Measurements from ENCODE around the gene PTMA. TPM values are rescaled to one million over a fixed set of nuclear protein-coding genes. Genes with fewer than 3 reads are reported as not detected.
A peak's percentile ranks its signal among the peaks of the same experiment; 100 is the strongest.

The PTMA gene
- total and polyA plus RNA-seq, 9 of the 15 experiments (the other 6 are each of a cell fraction or from before 2014, with no cell fraction given), result 429 to 2,322 (median 1,578) TPM

DNA sequence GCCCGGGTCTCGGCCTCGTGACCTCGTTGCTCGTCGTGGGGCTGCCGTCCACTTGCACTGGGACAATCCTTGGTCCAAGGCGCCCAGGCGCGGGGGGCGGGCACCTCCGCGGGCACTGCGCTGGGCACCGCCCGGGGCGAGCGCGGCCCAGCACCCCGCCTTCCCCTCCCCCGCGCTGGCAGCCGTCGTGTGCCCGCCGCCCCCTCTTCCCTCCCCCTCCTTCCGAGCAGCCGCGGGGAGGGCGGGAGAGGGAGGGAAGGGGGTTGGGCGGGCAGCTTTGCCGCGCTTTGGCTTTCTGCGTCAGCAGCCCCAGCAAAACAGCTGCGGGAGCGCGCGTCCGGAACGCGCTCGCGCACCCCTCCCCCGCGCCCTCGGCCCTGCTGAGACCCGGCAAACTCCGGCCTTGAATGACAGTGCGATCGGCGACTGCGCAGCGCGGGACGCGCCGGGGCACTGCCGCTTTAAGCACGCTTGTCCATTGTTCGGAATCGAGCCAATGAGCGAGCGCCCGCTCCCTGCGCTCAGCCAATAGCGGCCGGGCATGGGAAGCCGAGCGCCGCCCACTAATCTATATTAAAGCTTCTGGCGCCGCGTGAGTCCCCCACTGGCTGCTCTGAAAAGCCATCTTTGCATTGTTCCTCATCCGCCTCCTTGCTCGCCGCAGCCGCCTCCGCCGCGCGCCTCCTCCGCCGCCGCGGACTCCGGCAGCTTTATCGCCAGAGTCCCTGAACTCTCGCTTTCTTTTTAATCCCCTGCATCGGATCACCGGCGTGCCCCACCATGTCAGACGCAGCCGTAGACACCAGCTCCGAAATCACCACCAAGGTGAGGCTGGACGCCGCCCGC, at the start of gene PTMA (continued):
- TF ChIP-seq, protein P1, sequence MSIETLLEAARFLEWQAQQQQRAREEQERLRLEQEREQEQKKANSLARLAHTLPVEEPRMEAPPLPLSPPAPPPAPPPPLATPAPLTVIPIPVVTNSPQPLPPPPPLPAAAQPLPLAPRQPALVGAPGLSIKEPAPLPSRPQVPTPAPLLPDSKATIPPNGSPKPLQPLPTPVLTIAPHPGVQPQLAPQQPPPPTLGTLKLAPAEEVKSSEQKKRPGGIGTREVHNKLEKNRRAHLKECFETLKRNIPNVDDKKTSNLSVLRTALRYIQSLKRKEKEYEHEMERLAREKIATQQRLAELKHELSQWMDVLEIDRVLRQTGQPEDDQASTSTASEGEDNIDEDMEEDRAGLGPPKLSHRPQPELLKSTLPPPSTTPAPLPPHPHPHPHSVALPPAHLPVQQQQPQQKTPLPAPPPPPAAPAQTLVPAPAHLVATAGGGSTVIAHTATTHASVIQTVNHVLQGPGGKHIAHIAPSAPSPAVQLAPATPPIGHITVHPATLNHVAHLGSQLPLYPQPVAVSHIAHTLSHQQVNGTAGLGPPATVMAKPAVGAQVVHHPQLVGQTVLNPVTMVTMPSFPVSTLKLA (conservative IDR thresholded peaks at IDR 0.05), result peak in 1 of 2 experiments; percentile 37; a peak in 3 of 4 replicates
- no peak for TF ChIP-seq ZNF174 (CRISPR knock-in tag; IDR thresholded peaks at IDR 0.05)
- TF ChIP-seq, protein P2, sequence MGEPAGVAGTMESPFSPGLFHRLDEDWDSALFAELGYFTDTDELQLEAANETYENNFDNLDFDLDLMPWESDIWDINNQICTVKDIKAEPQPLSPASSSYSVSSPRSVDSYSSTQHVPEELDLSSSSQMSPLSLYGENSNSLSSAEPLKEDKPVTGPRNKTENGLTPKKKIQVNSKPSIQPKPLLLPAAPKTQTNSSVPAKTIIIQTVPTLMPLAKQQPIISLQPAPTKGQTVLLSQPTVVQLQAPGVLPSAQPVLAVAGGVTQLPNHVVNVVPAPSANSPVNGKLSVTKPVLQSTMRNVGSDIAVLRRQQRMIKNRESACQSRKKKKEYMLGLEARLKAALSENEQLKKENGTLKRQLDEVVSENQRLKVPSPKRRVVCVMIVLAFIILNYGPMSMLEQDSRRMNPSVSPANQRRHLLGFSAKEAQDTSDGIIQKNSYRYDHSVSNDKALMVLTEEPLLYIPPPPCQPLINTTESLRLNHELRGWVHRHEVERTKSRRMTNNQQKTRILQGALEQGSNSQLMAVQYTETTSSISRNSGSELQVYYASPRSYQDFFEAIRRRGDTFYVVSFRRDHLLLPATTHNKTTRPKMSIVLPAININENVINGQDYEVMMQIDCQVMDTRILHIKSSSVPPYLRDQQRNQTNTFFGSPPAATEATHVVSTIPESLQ (CRISPR knock-in tag; IDR thresholded peaks at IDR 0.05), result no peak
- TF ChIP-seq KAT7 (CRISPR knock-in tag; IDR thresholded peaks at IDR 0.05; ENCODE audit: borderline replicate concordance), result no peak
- TF ChIP-seq GTF2F1 (IDR thresholded peaks at IDR 0.05; ENCODE audit: low read depth, low read length), result peak; percentile 95; the same call in 1 of the 2 replicates
- TF ChIP-seq, protein P3, sequence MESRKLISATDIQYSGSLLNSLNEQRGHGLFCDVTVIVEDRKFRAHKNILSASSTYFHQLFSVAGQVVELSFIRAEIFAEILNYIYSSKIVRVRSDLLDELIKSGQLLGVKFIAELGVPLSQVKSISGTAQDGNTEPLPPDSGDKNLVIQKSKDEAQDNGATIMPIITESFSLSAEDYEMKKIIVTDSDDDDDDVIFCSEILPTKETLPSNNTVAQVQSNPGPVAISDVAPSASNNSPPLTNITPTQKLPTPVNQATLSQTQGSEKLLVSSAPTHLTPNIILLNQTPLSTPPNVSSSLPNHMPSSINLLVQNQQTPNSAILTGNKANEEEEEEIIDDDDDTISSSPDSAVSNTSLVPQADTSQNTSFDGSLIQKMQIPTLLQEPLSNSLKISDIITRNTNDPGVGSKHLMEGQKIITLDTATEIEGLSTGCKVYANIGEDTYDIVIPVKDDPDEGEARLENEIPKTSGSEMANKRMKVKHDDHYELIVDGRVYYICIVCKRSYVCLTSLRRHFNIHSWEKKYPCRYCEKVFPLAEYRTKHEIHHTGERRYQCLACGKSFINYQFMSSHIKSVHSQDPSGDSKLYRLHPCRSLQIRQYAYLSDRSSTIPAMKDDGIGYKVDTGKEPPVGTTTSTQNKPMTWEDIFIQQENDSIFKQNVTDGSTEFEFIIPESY (CRISPR knock-in tag; IDR thresholded peaks at IDR 0.05), result peak; percentile 5; the same call in 1 of the 2 replicates
- TF ChIP-seq CCNT2 (IDR thresholded peaks at IDR 0.05; ENCODE audit: borderline replicate concordance, extremely low read depth, insufficient read length, low read depth, low read length), result peak; percentile 64
- no peak for TF ChIP-seq ZNF146 (CRISPR knock-in tag; IDR thresholded peaks at IDR 0.05; ENCODE audit: unreplicated experiment)
- TF ChIP-seq, protein P4, sequence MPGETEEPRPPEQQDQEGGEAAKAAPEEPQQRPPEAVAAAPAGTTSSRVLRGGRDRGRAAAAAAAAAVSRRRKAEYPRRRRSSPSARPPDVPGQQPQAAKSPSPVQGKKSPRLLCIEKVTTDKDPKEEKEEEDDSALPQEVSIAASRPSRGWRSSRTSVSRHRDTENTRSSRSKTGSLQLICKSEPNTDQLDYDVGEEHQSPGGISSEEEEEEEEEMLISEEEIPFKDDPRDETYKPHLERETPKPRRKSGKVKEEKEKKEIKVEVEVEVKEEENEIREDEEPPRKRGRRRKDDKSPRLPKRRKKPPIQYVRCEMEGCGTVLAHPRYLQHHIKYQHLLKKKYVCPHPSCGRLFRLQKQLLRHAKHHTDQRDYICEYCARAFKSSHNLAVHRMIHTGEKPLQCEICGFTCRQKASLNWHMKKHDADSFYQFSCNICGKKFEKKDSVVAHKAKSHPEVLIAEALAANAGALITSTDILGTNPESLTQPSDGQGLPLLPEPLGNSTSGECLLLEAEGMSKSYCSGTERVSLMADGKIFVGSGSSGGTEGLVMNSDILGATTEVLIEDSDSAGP (CRISPR knock-in tag; IDR thresholded peaks at IDR 0.05), result peak; percentile 94
- TF ChIP-seq EP400 (IDR thresholded peaks at IDR 0.05), result peak; percentile 52
- no peak for TF ChIP-seq FIP1L1 (IDR thresholded peaks at IDR 0.05; ENCODE audit: low read depth, low read length, poor library complexity, severe bottlenecking)
- TF ChIP-seq E2F6 (IDR thresholded peaks at IDR 0.05; ENCODE audit: borderline replicate concordance in 1 of 2, extremely low read depth in 1 of 2, insufficient read depth in 1 of 2, insufficient read length in 1 of 2, low read depth in 1 of 2, low read length in 1 of 2, poor library complexity in 1 of 2, severe bottlenecking in 1 of 2), result peak; percentile 72 to 94
- TF ChIP-seq, protein P5, sequence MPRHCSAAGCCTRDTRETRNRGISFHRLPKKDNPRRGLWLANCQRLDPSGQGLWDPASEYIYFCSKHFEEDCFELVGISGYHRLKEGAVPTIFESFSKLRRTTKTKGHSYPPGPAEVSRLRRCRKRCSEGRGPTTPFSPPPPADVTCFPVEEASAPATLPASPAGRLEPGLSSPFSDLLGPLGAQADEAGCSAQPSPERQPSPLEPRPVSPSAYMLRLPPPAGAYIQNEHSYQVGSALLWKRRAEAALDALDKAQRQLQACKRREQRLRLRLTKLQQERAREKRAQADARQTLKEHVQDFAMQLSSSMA (CRISPR knock-in tag; IDR thresholded peaks at IDR 0.05), result no peak
- TF ChIP-seq ETV1 (tag; conservative IDR thresholded peaks at IDR 0.05; ENCODE audit: low read depth), result no peak
- TF ChIP-seq HNRNPL (IDR thresholded peaks at IDR 0.05; ENCODE audit: low read depth, low read length), result 0 out of 2 replicates have a peak, but pooled peaks have one; percentile 90
- TF ChIP-seq KDM2B (CRISPR knock-in tag; IDR thresholded peaks at IDR 0.05), result no peak

All from K562 (cell line).